Kidney epithelial cell (primary cell): Measurements from ENCODE around the gene DEFB125. TPM values are rescaled to one million over a fixed set of nuclear protein-coding genes. Genes with fewer than 3 reads are reported as not detected.

Experiments used
- DNase-seq: peaks from one replicate; pipeline ENCODE4 v3.0.0-alpha.2; 2010; ENCODE audit warnings: low read depth
- H3K27me3 ChIP-seq: 2 replicates; pipeline ENCODE4 v1.6.0; 2011; ENCODE audit warnings: low read length; ENCODE audit not compliant: control insufficient read depth, insufficient read depth
- H3K36me3 ChIP-seq: 2 replicates; pipeline ENCODE4 v1.5.1; 2011; ENCODE audit warnings: low read length; ENCODE audit not compliant: control insufficient read depth, insufficient read depth
- H3K4me3 ChIP-seq: 2 replicates; pipeline ENCODE4 v1.5.1; 2011; ENCODE audit warnings: low read depth, mild to moderate bottlenecking, control low read depth, low read length
- CTCF ChIP-seq: IDR thresholded peaks from 2 replicates; pipeline ENCODE4 v1.5.1; 2011; ENCODE audit warnings: mild to moderate bottlenecking, moderate library complexity, low read length, control low read depth, inconsistent platforms; ENCODE audit not compliant: insufficient read depth, poor library complexity, severe bottlenecking
- total RNA-seq: library from RNA; depleted of rRNA; stranded (reverse); fragments of >200 nt; gene quantifications from 2 replicates; pipeline ENCODE4 v1.2.3, GENCODE V29; 2015

DEFB125 gene
- not detected in 2 replicates for total RNA-seq

GRCh38 chr20:87401-87800 lies at the start of gene DEFB125:
Gene DEFB125 (plus strand): TSS chr20:87672. CDS start chr20:87710, 38 bp downstream.
- no peak for DNase-seq
- TF ChIP-seq CTCF = no peak
- no peaks in the 10 kb centered on the region for H3K36me3 ChIP-seq
- no peak within 1 kb of the TSS for H3K4me3 ChIP-seq
- H3K27me3 ChIP-seq = no peaks in the 10 kb centered on the region

GRCh38 chr20:60035-60918 lies 27.2 kb upstream of the DEFB125 start:
- no peaks in the 10 kb centered on the region for H3K36me3 ChIP-seq
- no peak for TF ChIP-seq CTCF
- DNase-seq = no peak
- H3K4me3 ChIP-seq = no peak overlapping the region
- no peaks in the 10 kb centered on the region for H3K27me3 ChIP-seq

- DNase-seq = no peak
- Histone ChIP-seq H3K4me3 (no peak overlapping the region), H3K27me3 (no peaks in the 10 kb centered on the region), H3K36me3 (no peaks in the 10 kb centered on the region)
- TF ChIP-seq CTCF = no peak
Measured at GRCh38 chr20:61230-61629, 26.2 kb upstream of the DEFB125 start.

- Histone ChIP-seq H3K4me3 (no peak overlapping the region), H3K36me3 (no peaks in the 10 kb centered on the region), H3K27me3 (no peaks in the 10 kb centered on the region)
- no peak for TF ChIP-seq CTCF
- no peak for DNase-seq
Measured at GRCh38 chr20:61757-62156, 25.7 kb upstream of the DEFB125 start.

GRCh38 chr20:62487-62886 lies 25.0 kb upstream of the DEFB125 start:
- TF ChIP-seq CTCF = no peak
- no peak for DNase-seq
- Histone ChIP-seq H3K27me3 (no peaks in the 10 kb centered on the region), H3K4me3 (no peak overlapping the region), H3K36me3 (no peaks in the 10 kb centered on the region)
